HG02970 (cell line): ENCODE data around the gene ATG7.
A peak's percentile ranks its signal among the peaks of the same experiment; 100 is the strongest.

Source experiments
- ATAC-seq: cut with Tn5 transposase; IDR thresholded peaks from one replicate; pipeline ENCODE4 v1.9.1; 2021; ENCODE audit warnings: mild to moderate bottlenecking, moderate library complexity, moderate number of reproducible peaks; ENCODE audit not compliant: unreplicated experiment, low FRiP score

ATG7 gene

DNA sequence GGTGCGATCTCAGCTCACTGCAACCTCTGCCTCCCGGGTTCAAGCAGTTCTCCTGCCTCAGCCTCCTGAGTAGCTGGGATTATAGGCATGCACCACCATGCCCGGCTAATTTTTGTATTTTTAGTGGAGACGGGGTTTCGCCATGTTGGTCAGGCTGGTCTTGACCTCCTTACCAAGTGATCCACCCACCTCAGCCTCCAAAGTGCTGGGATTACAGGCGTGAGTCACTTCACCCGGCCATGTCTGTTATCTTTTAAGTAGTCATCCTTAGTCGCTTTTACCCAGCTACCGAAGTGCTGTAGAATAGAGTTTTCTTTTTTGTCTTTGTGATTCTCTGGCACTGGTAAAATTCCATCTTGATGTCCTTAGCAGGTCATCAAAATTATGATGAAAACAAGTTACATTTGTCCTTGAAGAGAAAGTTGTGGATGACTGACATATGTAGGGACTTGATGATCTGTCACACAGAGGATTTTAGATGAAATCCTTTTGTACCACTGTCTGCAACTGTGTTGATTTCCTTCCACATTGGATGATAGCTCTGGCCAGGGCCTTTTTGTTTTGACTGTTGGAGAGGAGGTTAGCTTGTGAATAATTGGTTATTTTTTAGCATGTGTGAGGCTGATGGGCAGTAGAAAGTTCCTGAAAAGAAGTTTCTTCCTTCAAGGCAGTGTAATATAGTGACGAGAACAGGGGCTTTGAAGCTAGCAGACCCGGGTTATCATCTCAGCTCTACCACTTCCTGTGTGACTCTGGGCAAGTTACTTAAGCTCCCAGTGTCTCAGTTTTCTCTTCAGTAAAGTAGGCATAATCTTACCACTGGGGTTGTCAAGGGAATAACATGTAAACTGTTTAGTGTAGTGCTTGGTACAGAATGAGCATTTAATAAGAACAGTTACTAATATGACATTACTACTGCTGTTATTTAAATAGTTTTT lies 18.8 kb downstream of the ATG7 start:
- ATAC-seq = no peak

GRCh38 chr3:11291808-11292207 lies 19.6 kb downstream of the ATG7 start:
- ATAC-seq = no peak

- no peak for ATAC-seq
Observed at GRCh38 chr3:11297126-11297525, 24.9 kb downstream of the ATG7 start.

- ATAC-seq = peak; percentile 78
Observed at GRCh38 chr3:11300970-11301369, 28.8 kb downstream of the ATG7 start.

- ATAC-seq = no peak
Observed at GRCh38 chr3:11302444-11302843, 30.2 kb downstream of the ATG7 start.

GRCh38 chr3:11304175-11304574 lies 32.0 kb downstream of the ATG7 start:
- ATAC-seq = no peak

- no peak for ATAC-seq
Observed at GRCh38 chr3:11305509-11305908, 33.3 kb downstream of the ATG7 start.

DNA sequence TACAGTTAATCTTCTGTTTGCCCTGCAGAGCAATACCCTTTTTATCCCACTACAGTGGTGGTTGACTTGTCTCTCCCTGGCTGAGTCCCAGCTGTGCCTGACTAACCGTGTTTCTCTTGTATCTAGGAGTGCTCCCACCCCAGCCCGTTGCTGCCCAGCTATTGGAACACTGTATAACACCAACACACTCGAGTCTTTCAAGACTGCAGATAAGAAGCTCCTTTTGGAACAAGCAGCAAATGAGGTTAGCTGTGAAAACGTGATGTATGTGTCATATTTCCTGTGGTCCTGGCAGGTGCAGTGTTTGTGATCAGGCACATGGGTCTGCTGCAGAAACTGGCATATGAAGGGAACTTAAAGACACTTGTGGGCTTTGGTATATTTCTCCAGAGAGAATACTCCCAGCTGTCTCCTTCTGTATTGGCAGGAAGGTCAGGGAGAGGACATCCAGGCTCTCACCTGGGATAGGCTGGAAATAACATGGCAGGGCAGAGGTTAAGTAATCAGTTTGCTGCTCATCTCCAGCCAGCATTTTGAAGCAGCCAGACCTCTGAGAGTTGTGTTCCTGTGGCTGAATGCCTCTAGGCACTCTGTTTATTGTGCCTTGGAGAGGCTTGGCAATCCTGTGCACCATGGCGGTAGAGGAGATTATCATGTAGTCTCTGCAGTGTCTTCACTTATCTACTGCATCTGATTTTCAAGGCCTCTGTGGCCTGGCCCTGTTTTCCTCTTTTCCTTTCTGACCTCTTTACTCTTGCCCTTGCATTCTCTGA lies 34.8 kb downstream of the ATG7 start:
- ATAC-seq = no peak

GRCh38 chr3:11307830-11308432 lies 35.7 kb downstream of the ATG7 start:
- ATAC-seq = no peak

DNA sequence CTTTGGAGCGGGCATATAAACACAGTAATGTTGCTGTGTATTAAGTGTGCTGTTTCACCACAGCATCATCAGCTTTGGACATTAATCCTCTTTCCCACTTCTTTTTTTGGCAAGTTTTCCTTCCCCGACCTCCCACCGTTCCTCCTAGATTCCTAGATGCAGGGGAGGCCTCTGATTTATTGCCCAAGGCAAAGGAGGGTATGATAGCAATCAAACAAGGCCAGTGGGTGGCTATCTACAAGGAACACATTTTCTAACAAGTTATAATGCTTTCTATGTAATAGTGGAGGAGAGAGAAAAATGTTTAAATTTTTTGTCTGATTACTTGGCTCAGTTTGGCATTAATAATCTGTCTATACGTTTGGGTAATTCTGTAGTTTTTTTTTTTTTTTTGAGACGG lies 38.1 kb downstream of the ATG7 start:
- ATAC-seq = no peak

GRCh38 chr3:11312166-11312565 lies 40.0 kb downstream of the ATG7 start:
- no peak for ATAC-seq

GRCh38 chr3:11317300-11317699 lies 45.1 kb downstream of the ATG7 start:
- ATAC-seq = no peak

DNA sequence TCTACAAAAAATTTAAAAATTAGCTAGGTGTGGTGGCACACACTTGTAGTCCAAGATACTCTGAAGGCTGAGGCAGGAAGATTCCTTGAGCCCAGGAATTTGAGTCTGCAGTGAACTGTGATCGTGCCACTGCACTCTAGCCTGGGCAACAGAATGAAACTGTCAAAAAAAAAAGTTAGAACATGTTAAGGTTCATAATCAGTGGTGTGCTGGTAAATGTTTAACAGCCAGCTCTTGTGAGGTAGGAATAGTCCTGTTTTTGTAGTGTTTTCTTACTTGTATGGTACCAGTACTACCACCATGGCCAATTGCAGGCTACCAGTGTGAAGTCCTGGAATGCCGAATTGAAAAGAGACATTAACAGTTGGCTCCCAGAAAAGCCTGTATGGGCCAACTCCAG lies 50.7 kb downstream of the ATG7 start:
- no peak for ATAC-seq

DNA sequence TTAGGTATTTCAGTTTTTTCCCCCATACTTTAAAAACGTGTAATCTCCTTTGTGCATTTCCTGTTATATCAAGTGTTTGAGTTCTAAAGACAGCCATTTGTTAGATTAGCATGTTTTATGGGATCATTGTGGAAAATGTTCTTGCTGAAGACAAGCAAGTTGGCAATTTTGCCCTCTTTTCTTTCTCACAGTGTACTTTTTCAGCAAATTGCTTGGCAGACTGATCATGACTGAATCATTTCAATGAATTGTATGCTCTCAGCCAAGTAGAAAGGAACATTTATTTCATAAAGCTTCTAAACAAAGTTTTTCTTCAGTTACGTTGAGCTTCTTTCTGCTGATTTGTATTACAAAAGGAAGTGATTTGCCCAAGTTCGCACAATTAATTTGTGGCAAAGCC lies 51.6 kb downstream of the ATG7 start:
- ATAC-seq = no peak

GRCh38 chr3:11327619-11328018 lies 55.4 kb downstream of the ATG7 start:
- ATAC-seq = no peak

DNA sequence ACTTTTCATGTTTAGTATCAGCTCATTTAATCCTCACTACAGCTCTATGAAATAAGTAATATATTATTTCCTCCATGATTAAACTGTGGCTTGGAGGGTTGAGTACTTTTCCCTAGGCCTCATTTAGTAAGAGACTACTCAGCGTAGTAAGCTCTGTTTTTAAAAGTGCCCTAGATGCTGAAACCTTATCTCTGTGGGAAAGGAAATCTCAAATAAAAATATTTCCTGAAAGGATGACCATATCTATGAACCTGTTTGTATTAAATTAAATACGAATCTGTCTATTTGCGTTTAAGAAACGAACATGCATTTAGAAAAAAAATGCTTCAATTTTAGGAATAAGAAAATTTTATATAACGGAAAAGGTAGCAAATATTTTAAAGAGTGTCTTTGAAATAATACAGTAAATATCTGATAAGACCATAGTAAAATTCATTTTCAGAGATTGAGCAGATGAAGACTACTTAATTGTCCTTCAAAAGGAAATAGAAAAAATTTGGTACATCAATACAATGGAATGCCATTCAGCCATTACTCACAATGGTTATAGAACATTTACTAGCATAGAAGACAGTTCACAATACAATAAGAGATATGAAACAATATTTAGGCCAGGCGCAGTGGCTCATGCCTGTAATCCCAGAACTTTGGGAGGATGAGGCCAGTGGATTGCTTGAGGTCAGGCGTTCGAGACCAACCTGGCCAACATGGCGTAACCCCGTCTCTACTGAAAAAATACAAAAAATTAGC lies 56.2 kb downstream of the ATG7 start:
- no peak for ATAC-seq

DNA sequence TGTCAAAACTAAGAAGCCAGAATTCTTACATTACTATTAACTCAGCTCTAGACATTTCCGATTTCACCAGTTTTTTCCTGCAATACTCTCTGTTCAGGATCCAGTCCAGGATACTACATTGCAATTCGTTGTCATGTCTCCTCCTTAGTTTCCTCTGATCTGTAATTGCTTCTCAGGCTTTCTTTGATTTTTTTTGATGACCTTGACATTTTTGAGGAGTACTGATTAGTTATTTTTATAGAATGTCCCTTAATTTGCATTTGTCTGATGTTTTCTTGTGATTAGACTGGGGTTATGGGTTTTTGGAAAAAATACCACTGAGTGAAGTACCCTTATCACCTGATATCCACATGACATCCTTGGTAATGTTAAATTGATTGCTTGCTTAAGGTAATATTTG lies 57.6 kb downstream of the ATG7 start:
- ATAC-seq = no peak

GRCh38 chr3:11331101-11331500 lies 58.9 kb downstream of the ATG7 start:
- ATAC-seq = no peak

DNA sequence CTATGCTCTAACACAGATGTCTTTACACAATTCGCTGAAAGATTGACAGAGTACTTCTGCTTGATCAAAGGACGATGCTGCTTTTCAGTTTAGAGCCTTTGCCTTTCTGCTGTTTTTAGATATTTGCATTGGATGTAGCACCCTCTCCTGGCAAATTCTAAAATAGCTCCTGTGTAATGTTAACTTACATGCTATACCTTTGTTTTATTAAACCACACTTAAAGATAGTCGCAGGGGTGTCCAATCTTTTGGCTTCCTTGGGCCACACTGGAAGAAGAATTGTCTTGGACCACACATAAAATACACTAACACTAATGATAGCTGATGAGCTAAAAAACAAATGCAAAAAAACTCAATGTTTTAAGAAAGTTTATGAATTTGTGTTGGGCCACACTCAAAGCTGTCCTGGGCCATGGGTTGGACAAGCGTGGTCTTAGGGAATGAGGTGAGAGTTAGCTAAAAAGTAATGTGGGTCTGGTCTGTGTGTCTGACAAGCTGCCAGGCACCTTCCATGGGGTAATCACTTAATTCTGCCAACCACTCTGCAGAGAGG lies 62.9 kb downstream of the ATG7 start:
- ATAC-seq = no peak

- no peak for ATAC-seq
Observed at GRCh38 chr3:11339541-11339940, 67.3 kb downstream of the ATG7 start.
